Inferior parietal cortex (tissue), 1 donor: ENCODE measurements around the gene TM4SF4.

Source experiments
- DNase-seq: peaks from one replicate; pipeline ENCODE4 v3.0.0-alpha.2; 2016; ENCODE audit errors: extremely low spot score

The TM4SF4 gene

DNA sequence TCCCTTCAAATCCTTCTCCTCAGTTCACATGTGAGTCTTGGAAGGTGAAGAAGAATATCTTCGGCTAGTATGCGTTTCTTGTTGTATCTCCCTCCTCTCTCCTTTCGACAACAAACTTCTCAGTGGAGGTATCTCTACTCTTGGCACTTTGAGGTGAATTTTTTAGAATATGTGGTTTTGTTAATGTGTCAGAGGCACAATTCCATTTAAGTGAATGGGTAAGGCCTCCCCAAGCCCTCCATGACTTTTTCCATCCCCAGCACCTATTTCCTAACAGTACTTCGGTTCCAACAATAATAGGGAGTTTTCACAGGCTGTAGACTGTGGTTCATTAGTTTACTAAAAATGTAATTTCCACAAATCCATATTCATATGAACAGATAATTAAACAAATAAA, 74.2 kb downstream of the TM4SF4 start:
- no peak for DNase-seq

DNA sequence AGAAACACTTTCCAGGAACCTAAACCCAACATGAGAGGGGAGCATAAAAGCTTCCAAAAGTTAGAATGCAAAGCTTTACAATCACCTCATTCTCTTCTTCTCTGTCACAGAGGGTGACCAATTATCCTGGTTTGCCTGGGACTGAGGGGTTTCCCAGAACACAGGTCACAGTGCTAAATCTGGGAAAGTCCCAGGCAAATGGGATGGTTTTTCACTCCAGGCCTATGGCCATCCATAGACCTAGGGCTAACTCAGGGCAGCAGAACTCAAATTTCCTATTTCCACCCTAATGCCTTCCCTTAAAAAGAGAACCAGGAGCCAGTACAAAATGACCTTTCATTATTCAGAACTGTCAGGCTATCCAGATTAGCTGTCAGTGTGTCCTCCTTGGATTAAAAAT, 77.0 kb downstream of the TM4SF4 start:
- no peak for DNase-seq

DNA sequence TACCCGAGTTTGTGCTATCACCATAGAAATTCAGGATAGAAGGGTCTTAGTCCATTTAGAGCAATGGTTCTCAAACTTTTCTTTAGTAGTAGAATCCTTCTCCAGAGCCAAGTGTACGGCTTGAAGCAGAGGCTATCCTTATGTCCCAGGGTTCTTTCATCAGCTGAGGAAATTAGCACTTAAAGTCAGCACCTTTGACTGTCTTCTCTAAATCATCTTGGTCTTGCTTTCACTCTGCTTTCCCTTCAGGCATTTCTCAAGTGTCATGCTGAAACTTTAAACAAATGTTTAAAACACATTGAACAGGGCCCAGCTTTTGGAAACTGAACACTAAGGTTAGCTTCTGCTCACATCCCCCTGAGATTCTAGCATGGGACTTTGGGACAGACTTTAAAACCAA, 78.2 kb downstream of the TM4SF4 start:
- no peak for DNase-seq
